ENCODE measurements around the gene GNAQ.

GNAQ gene

DNA sequence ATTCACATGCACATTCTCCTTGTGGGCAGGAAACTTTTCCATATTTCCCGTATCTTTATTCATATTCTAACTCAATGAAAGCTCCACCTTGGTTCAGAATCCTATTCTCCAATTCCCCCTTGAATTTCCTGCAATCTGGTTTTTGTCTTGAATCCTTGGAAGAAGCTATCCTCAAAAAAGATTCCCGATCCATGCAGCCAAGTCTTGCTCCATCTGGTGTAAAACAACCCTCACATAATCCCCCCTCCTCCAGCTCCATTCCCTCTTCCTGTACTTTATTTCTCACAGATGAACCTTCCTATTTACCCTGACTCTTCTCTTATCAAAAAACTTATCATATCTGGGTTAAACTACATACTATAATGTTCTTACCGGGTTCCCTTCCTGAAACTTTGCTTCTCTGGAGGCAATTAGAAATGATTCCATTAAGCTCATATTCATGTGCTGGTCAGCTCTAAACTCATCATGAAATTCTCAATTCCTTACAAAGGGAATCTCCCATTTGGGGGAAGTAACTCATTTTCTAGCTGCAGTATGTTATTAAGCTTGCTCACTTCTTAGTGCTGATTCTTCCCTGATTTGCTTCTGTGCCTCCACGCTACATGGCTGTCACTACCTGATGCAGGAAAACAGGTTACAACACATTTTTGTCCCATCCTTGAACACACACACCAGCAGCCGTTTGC lies 81.7 kb downstream of the GNAQ start:
- Histone ChIP-seq H2BK15ac (ENCODE audit: low read depth, poor library complexity, severe bottlenecking) (no peak overlapping the region), H4K91ac (ENCODE audit: low read length) (no peak overlapping the region), H3K79me1 (replicated peaks; ENCODE audit: low read length, poor library complexity, severe bottlenecking) (peaks cover 28% of the 10 kb centered on the region), H3K27me3 (ENCODE audit: control insufficient read depth in 1 of 2, insufficient read depth in 1 of 2, low read length in 2 of 2) (no peaks in the 10 kb centered on the region), H3K14ac (ENCODE audit: low read length in 2 of 2) (no peak overlapping the region), H3K27ac (ENCODE audit: low read length, poor library complexity, severe bottlenecking) (no peak overlapping the region), H3K4me2 (ENCODE audit: low read length, poor library complexity, severe bottlenecking) (no peak overlapping the region), H3K4ac (ENCODE audit: low read depth in 1 of 2, low read length in 2 of 2) (no peak overlapping the region), H3K18ac (ENCODE audit: low read depth in 1 of 2, low read length in 2 of 2) (no peak overlapping the region), H3K23ac (ENCODE audit: low read length in 2 of 2) (no peak overlapping the region), H3K4me1 (ENCODE audit: control insufficient read depth, insufficient read depth, low read depth, low read length) (peaks cover 6% of the 10 kb centered on the region), H2BK5ac (ENCODE audit: low read depth, low read length, poor library complexity, severe bottlenecking) (no peak overlapping the region), H2AFZ (ENCODE audit: low read depth, low read length) (no peak overlapping the region), H2AK5ac (ENCODE audit: low read length, severe bottlenecking) (no peak overlapping the region), H2BK12ac (ENCODE audit: low read length in 2 of 2) (no peak overlapping the region), H4K8ac (ENCODE audit: low read length) (no peak overlapping the region), H3K4me3 (ENCODE audit: insufficient read depth in 1 of 2, low read depth in 1 of 2, low read length in 2 of 2) (no peak overlapping the region), H3K36me3 (ENCODE audit: control insufficient read depth in 1 of 2, insufficient read depth in 2 of 2, low read depth in 1 of 2, low read length in 2 of 2) (no peaks in the 10 kb centered on the region), H3K9ac (ENCODE audit: low read length) (no peak overlapping the region), H2BK120ac (ENCODE audit: low read depth, low read length) (no peak overlapping the region), H3K9me3 (ENCODE audit: control insufficient read depth, low read length) (no peaks in the 10 kb centered on the region)
- no peak for DNase-seq
- WGBS = 91% methylated on average over 5 of the region's 5 CpGs

DNA sequence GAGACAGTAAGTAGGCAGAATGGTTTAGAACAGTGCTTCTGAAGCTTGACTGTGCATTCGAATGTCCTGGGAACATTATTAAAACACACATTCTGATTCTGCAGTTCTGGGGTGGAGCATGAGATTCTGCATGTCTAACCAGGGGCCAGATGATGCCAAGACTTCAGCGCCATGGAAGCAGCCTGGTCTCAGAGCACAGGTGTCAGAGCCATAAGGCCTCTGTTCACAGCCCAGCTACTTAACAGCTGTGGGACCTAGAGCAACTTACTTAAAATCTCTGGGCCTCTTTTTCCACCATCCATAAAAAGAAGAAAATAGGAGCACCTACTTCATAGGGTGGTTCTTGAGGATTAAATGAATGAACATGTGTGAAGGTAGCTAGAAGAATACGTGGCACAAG lies 84.0 kb downstream of the GNAQ start:
- H2BK5ac ChIP-seq (ENCODE audit: low read depth, low read length, poor library complexity, severe bottlenecking) = no peak overlapping the region
- H3K23ac ChIP-seq (ENCODE audit: low read length in 2 of 2) = no peak overlapping the region
- DNase-seq = no peak
- no peak overlapping the region for H3K4ac ChIP-seq (ENCODE audit: low read depth in 1 of 2, low read length in 2 of 2)
- no peak overlapping the region for H3K14ac ChIP-seq (ENCODE audit: low read length in 2 of 2)
- H2BK15ac ChIP-seq (ENCODE audit: low read depth, poor library complexity, severe bottlenecking) = no peak overlapping the region
- no peak overlapping the region for H2BK12ac ChIP-seq (ENCODE audit: low read length in 2 of 2)
- no peak overlapping the region for H2AK5ac ChIP-seq (ENCODE audit: low read length, severe bottlenecking)
- H3K36me3 ChIP-seq (ENCODE audit: control insufficient read depth in 1 of 2, insufficient read depth in 2 of 2, low read depth in 1 of 2, low read length in 2 of 2) = no peaks in the 10 kb centered on the region
- no peak overlapping the region for H2AFZ ChIP-seq (ENCODE audit: low read depth, low read length)
- H2BK120ac ChIP-seq (ENCODE audit: low read depth, low read length) = no peak overlapping the region
- WGBS = 96% methylated on average over 2 of the region's 3 CpGs
- peaks cover 4% of the 10 kb centered on the region for H3K4me1 ChIP-seq (ENCODE audit: control insufficient read depth, insufficient read depth, low read depth, low read length)
- H4K8ac ChIP-seq (ENCODE audit: low read length) = no peak overlapping the region
- no peak overlapping the region for H3K9ac ChIP-seq (ENCODE audit: low read length)
- H3K18ac ChIP-seq (ENCODE audit: low read depth in 1 of 2, low read length in 2 of 2) = no peak overlapping the region
- no peaks in the 10 kb centered on the region for H3K9me3 ChIP-seq (ENCODE audit: control insufficient read depth, low read length)
- no peak overlapping the region for H3K27ac ChIP-seq (ENCODE audit: low read length, poor library complexity, severe bottlenecking)
- H3K4me2 ChIP-seq (ENCODE audit: low read length, poor library complexity, severe bottlenecking) = no peak overlapping the region
- H3K27me3 ChIP-seq (ENCODE audit: control insufficient read depth in 1 of 2, insufficient read depth in 1 of 2, low read length in 2 of 2) = no peaks in the 10 kb centered on the region
- H3K4me3 ChIP-seq (ENCODE audit: insufficient read depth in 1 of 2, low read depth in 1 of 2, low read length in 2 of 2) = no peak overlapping the region
- H4K91ac ChIP-seq (ENCODE audit: low read length) = no peak overlapping the region
- peaks cover 34% of the 10 kb centered on the region for H3K79me1 ChIP-seq (replicated peaks; ENCODE audit: low read length, poor library complexity, severe bottlenecking)

DNA sequence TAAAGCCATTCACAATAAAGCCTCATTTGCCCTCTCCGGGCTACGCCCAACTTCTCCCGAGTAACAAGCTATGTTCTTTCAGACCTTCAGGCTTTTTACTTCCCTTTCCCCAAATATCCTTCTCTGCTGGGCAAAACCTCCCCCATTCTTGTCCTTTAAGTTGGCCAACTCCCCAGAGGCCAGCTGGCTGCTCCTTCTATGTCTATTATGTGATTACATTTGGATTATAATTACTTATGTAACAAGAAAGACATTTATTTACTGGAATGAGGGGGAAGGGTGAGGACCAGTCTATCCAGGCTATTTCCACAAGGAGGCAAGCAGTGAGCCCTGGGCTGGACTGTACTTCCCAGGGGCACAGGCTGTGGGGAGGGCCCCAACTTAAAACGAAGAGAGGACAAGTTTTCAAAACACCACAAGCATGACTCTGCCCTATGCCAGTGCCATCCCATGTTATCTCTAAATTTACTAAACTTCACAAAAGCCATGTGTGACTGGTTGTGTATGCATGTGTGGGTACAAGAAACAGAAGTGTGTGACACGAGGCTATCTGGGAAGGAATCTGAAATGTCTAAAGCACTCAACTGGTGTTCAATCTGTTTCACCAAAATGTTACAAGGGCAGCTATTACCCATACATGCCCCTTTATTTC lies 84.5 kb downstream of the GNAQ start:
- WGBS = 71% methylated on average over 4 of the region's 5 CpGs
- no peaks in the 10 kb centered on the region for H3K36me3 ChIP-seq (ENCODE audit: control insufficient read depth in 1 of 2, insufficient read depth in 2 of 2, low read depth in 1 of 2, low read length in 2 of 2)
- no peak overlapping the region for H3K4me2 ChIP-seq (ENCODE audit: low read length, poor library complexity, severe bottlenecking)

GRCh38 chr9:77946296-77946695 lies 85.3 kb downstream of the GNAQ start:
- no peak overlapping the region for H2AK5ac ChIP-seq (ENCODE audit: low read length, severe bottlenecking)
- H3K9me3 ChIP-seq (ENCODE audit: control insufficient read depth, low read length) = no peaks in the 10 kb centered on the region
- H3K18ac ChIP-seq (ENCODE audit: low read depth in 1 of 2, low read length in 2 of 2) = peak overlapping the region in 1 of 2 experiments; percentile 61
- 96% methylated on average over 3 of the region's 4 CpGs for WGBS
- no peak overlapping the region for H2BK15ac ChIP-seq (ENCODE audit: low read depth, poor library complexity, severe bottlenecking)
- H2AFZ ChIP-seq (ENCODE audit: low read depth, low read length) = no peak overlapping the region
- no peak overlapping the region for H3K23ac ChIP-seq (ENCODE audit: low read length in 2 of 2)
- H3K4ac ChIP-seq (ENCODE audit: low read depth in 1 of 2, low read length in 2 of 2) = no peak overlapping the region
- H3K27ac ChIP-seq (ENCODE audit: low read length, poor library complexity, severe bottlenecking) = no peak overlapping the region
- no peak overlapping the region for H4K8ac ChIP-seq (ENCODE audit: low read length)
- no peak overlapping the region for H2BK120ac ChIP-seq (ENCODE audit: low read depth, low read length)
- no peak overlapping the region for H2BK12ac ChIP-seq (ENCODE audit: low read length in 2 of 2)
- no peak overlapping the region for H3K4me2 ChIP-seq (ENCODE audit: low read length, poor library complexity, severe bottlenecking)
- no peak overlapping the region for H3K4me3 ChIP-seq (ENCODE audit: insufficient read depth in 1 of 2, low read depth in 1 of 2, low read length in 2 of 2)
- no peak overlapping the region for H3K14ac ChIP-seq (ENCODE audit: low read length in 2 of 2)
- no peak overlapping the region for H2BK5ac ChIP-seq (ENCODE audit: low read depth, low read length, poor library complexity, severe bottlenecking)
- no peaks in the 10 kb centered on the region for H3K36me3 ChIP-seq (ENCODE audit: control insufficient read depth in 1 of 2, insufficient read depth in 2 of 2, low read depth in 1 of 2, low read length in 2 of 2)
- H4K91ac ChIP-seq (ENCODE audit: low read length) = no peak overlapping the region
- peaks cover 32% of the 10 kb centered on the region for H3K79me1 ChIP-seq (replicated peaks; ENCODE audit: low read length, poor library complexity, severe bottlenecking)
- no peak for DNase-seq
- peaks cover 4% of the 10 kb centered on the region for H3K4me1 ChIP-seq (ENCODE audit: control insufficient read depth, insufficient read depth, low read depth, low read length)
- no peaks in the 10 kb centered on the region for H3K27me3 ChIP-seq (ENCODE audit: control insufficient read depth in 1 of 2, insufficient read depth in 1 of 2, low read length in 2 of 2)
- no peak overlapping the region for H3K9ac ChIP-seq (ENCODE audit: low read length)

More for the DNA sequence above, 84.5 kb downstream of the GNAQ start:
- H4K8ac ChIP-seq (ENCODE audit: low read length) = no peak overlapping the region
- no peak overlapping the region for H3K14ac ChIP-seq (ENCODE audit: low read length in 2 of 2)
- H3K9me3 ChIP-seq (ENCODE audit: control insufficient read depth, low read length) = no peaks in the 10 kb centered on the region
- H3K4me3 ChIP-seq (ENCODE audit: insufficient read depth in 1 of 2, low read depth in 1 of 2, low read length in 2 of 2) = no peak overlapping the region
- no peak for DNase-seq
- no peak overlapping the region for H2BK12ac ChIP-seq (ENCODE audit: low read length in 2 of 2)
- no peak overlapping the region for H2BK5ac ChIP-seq (ENCODE audit: low read depth, low read length, poor library complexity, severe bottlenecking)
- no peak overlapping the region for H3K23ac ChIP-seq (ENCODE audit: low read length in 2 of 2)
- no peak overlapping the region for H3K27ac ChIP-seq (ENCODE audit: low read length, poor library complexity, severe bottlenecking)
- no peak overlapping the region for H4K91ac ChIP-seq (ENCODE audit: low read length)
- no peak overlapping the region for H3K4ac ChIP-seq (ENCODE audit: low read depth in 1 of 2, low read length in 2 of 2)
- peaks cover 4% of the 10 kb centered on the region for H3K4me1 ChIP-seq (ENCODE audit: control insufficient read depth, insufficient read depth, low read depth, low read length)
- no peak overlapping the region for H2AFZ ChIP-seq (ENCODE audit: low read depth, low read length)
- no peak overlapping the region for H2BK120ac ChIP-seq (ENCODE audit: low read depth, low read length)
- no peaks in the 10 kb centered on the region for H3K27me3 ChIP-seq (ENCODE audit: control insufficient read depth in 1 of 2, insufficient read depth in 1 of 2, low read length in 2 of 2)
- peak overlapping the region in 1 of 2 experiments; percentile 21 for H3K18ac ChIP-seq (ENCODE audit: low read depth in 1 of 2, low read length in 2 of 2)
- no peak overlapping the region for H2BK15ac ChIP-seq (ENCODE audit: low read depth, poor library complexity, severe bottlenecking)
- peaks cover 34% of the 10 kb centered on the region for H3K79me1 ChIP-seq (replicated peaks; ENCODE audit: low read length, poor library complexity, severe bottlenecking)
- no peak overlapping the region for H3K9ac ChIP-seq (ENCODE audit: low read length)
- H2AK5ac ChIP-seq (ENCODE audit: low read length, severe bottlenecking) = no peak overlapping the region
